ENCODE measurements around the gene FAIM.
"Not testable (repeated sequence)": the region's sequence is repeated elsewhere in the genome, so short reads cannot be mapped to it uniquely, and the experiment has no call there.

Gene FAIM

GRCh38 chr3:138608322-138609135, at the start of gene FAIM:
Gene FAIM (plus strand): TSS chr3:138608771. CDS start chr3:138619727, 10,956 bp downstream.
- DNase-seq: peak; percentile 51

- no peak for DNase-seq
Measured at GRCh38 chr3:138559134-138559533, 49.4 kb upstream of the FAIM start.

- DNase-seq: no peak
Measured at GRCh38 chr3:138560501-138560900, 48.1 kb upstream of the FAIM start.

- DNase-seq: not testable (repeated sequence)
Measured at GRCh38 chr3:138562902-138563301, 45.7 kb upstream of the FAIM start.

GRCh38 chr3:138566293-138566692, 42.3 kb upstream of the FAIM start:
- DNase-seq: not testable (repeated sequence)

- DNase-seq: no peak
Measured at GRCh38 chr3:138567403-138567802, 41.2 kb upstream of the FAIM start.

GRCh38 chr3:138569090-138569489, 39.5 kb upstream of the FAIM start:
- no peak for DNase-seq

GRCh38 chr3:138569624-138570023, 38.9 kb upstream of the FAIM start:
- DNase-seq: not testable (repeated sequence)

GRCh38 chr3:138573138-138573537, 35.4 kb upstream of the FAIM start:
- DNase-seq: no peak

GRCh38 chr3:138578141-138578540, 30.4 kb upstream of the FAIM start:
- peak; percentile 76 for DNase-seq

GRCh38 chr3:138578961-138579574, 29.5 kb upstream of the FAIM start:
- no peak for DNase-seq

GRCh38 chr3:138587374-138587773, 21.2 kb upstream of the FAIM start:
- no peak for DNase-seq

- DNase-seq: no peak
Measured at GRCh38 chr3:138588445-138588844, 20.1 kb upstream of the FAIM start.

GRCh38 chr3:138591392-138591791, 17.2 kb upstream of the FAIM start:
- no peak for DNase-seq

- no peak for DNase-seq
Measured at GRCh38 chr3:138593488-138594149, 15.0 kb upstream of the FAIM start.

GRCh38 chr3:138594150-138594934, 14.2 kb upstream of the FAIM start, which contains the start of gene CEP70:
Gene CEP70 (minus strand): TSS chr3:138594260. CDS start chr3:138572927, 21,333 bp downstream.
- peak; percentile 90 for DNase-seq

- no peak for DNase-seq
Measured at GRCh38 chr3:138594935-138595610, 13.5 kb upstream of the FAIM start.

GRCh38 chr3:138597186-138597976, 11.2 kb upstream of the FAIM start:
- not testable (repeated sequence) for DNase-seq

- DNase-seq: no peak
Measured at GRCh38 chr3:138598534-138598933, 10.0 kb upstream of the FAIM start.

- DNase-seq: no peak
Measured at GRCh38 chr3:138600100-138600745, 8.3 kb upstream of the FAIM start.

- DNase-seq: peak; percentile 74
Measured at GRCh38 chr3:138601661-138602060, 6.9 kb upstream of the FAIM start.

Measured in suppressor macrophage treated with lipopolysaccharide for 4 hours (primary cell).